ENCODE results near the gene GNE. TPM values are rescaled to one million over a fixed set of nuclear protein-coding genes. Genes with fewer than 3 reads are reported as not detected.

GNE gene
- total RNA-seq, 1 experiment from 2014 or later, result 8.4 TPM

DNA sequence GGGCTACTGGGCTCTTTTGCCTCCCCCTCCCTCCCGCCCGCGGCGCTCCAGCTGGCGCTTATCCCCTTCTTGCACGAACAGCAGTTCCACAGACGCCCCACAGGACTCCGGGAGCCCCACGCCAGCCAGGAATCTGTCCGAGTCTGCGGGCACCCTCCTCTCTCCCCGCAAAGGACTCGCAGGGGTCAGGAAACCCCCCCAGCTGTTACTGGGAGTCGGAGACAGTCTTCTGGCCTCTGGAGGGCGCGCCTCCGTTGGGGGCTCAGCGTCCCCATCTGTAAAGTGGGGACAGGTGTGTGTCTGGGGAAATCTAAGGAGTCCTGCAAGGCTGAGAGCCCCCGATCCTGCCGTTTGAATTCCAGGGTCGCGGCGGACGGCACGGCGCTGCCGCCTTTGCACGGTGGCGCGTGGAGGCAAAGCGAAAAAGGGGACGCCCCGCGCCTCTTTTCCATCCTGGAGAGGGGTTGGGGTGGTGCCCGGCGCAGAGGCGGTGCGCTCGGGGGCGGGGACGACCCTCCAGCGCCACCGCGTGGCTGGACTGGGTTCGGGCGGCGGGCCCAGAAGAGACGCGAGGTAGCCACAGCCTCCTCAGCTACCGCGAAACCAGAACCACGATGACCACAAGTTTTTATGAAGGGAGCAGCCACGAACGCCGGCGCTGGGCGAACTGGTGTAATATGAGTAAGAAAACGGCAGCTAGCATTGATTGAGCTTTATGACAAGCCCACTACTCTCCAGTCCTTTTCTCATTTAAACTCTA lies 91.9 kb downstream of the GNE start:
- CTCF ChIA-PET, result interaction anchor here (0.8 to 3.5 kb wide), 8 partner anchors 15 to 158 kb away, joined by 3 to 36 read pairs (median 4); partner anchors contain the start of gene CLTA
- intact Hi-C loops (cut with micrococcal nuclease), result loop anchor here (1.0 to 5.0 kb wide), 3 partner anchors 63 to 209 kb away; partner anchors contain the start of gene OR2S2

More for the DNA sequence above, 91.9 kb downstream of the GNE start:
- Histone ChIP-seq H3K27me3 (ENCODE audit: insufficient read depth, low read length) (no peaks in the 10 kb centered on the region), H3K36me3 (ENCODE audit: control insufficient read depth in 1 of 2, insufficient read depth in 2 of 2, low read length in 2 of 2) (no peaks in the 10 kb centered on the region), H3K4me2 (ENCODE audit: low read length) (peak overlapping the region; percentile 72), H3K27ac (ENCODE audit: low read depth, low read length) (no peak overlapping the region), H4K20me1 (ENCODE audit: insufficient read depth) (no peaks in the 10 kb centered on the region), H3K4me1 (ENCODE audit: control insufficient read depth in 1 of 2, insufficient read depth in 2 of 2, low read length in 2 of 2) (peaks cover 0 to 10% of the 10 kb centered on the region in 2 experiments; a peak in 1 of 4 replicates), H3K79me2 (ENCODE audit: insufficient read depth, low read length) (no peaks in the 10 kb centered on the region), H3K9me2 (ENCODE audit: insufficient read depth) (no peaks in the 10 kb centered on the region), H3K4me3 (replicated peaks in 1 of 2; ENCODE audit: low read depth in 1 of 2, low read length in 2 of 2) (peak overlapping the region; percentile 33 to 39), H3K9ac (ENCODE audit: low read length) (no peak overlapping the region; the same call in 1 of the 2 replicates), H3K9me3 (ENCODE audit: control insufficient read depth in 1 of 2, insufficient read depth in 1 of 2, low read depth in 1 of 2, low read length in 2 of 2) (no peaks in the 10 kb centered on the region), H2AFZ (ENCODE audit: low read depth, low read length, poor library complexity, severe bottlenecking) (no peak overlapping the region)
- ATAC-seq (peak; percentile 98), DNase-seq (ENCODE audit: low read depth, low spot score) (peak; percentile 79)
- ChIA-PET RAD21 (ENCODE audit: low non-redundant PET in 1 of 2, low total read pairs in 2 of 2, uncharacterized antibody in 2 of 2, unreplicated experiment in 2 of 2) (interaction anchor here in 1 of 2 experiments (1.1 kb wide), 1 partner anchor 63 kb away, joined by 4 read pairs; no protein-coding TSS in a partner anchor), POLR2A (interaction anchor here (0.6 kb wide), 1 partner anchor 9 kb away, joined by 4 read pairs; no protein-coding TSS in a partner anchor)
- TF ChIP-seq, protein P1, sequence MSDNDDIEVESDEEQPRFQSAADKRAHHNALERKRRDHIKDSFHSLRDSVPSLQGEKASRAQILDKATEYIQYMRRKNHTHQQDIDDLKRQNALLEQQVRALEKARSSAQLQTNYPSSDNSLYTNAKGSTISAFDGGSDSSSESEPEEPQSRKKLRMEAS (IDR thresholded peaks at IDR 0.05), result peak; percentile 51; the same call in 1 of the 2 replicates
- TF ChIP-seq CEBPB (IDR thresholded peaks at IDR 0.05; ENCODE audit: low read depth) (no peak), TCF7L2 (IDR thresholded peaks at IDR 0.05; ENCODE audit: borderline replicate concordance, extremely low read depth, insufficient read depth, insufficient read length) (peak; percentile 14), RAD21 (IDR thresholded peaks at IDR 0.05; ENCODE audit: low read depth) (peak; percentile 83), YY1 (IDR thresholded peaks at IDR 0.05; ENCODE audit: extremely low read depth, insufficient replicate concordance, low read depth, low read length) (peak; percentile 1), EGR1 (IDR thresholded peaks at IDR 0.05; ENCODE audit: low read depth) (peak; percentile 41; the same call in 1 of the 2 replicates)
- TF ChIP-seq, protein P2, sequence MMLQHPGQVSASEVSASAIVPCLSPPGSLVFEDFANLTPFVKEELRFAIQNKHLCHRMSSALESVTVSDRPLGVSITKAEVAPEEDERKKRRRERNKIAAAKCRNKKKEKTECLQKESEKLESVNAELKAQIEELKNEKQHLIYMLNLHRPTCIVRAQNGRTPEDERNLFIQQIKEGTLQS (IDR thresholded peaks at IDR 0.05), result no peak
- TF ChIP-seq, protein P3, sequence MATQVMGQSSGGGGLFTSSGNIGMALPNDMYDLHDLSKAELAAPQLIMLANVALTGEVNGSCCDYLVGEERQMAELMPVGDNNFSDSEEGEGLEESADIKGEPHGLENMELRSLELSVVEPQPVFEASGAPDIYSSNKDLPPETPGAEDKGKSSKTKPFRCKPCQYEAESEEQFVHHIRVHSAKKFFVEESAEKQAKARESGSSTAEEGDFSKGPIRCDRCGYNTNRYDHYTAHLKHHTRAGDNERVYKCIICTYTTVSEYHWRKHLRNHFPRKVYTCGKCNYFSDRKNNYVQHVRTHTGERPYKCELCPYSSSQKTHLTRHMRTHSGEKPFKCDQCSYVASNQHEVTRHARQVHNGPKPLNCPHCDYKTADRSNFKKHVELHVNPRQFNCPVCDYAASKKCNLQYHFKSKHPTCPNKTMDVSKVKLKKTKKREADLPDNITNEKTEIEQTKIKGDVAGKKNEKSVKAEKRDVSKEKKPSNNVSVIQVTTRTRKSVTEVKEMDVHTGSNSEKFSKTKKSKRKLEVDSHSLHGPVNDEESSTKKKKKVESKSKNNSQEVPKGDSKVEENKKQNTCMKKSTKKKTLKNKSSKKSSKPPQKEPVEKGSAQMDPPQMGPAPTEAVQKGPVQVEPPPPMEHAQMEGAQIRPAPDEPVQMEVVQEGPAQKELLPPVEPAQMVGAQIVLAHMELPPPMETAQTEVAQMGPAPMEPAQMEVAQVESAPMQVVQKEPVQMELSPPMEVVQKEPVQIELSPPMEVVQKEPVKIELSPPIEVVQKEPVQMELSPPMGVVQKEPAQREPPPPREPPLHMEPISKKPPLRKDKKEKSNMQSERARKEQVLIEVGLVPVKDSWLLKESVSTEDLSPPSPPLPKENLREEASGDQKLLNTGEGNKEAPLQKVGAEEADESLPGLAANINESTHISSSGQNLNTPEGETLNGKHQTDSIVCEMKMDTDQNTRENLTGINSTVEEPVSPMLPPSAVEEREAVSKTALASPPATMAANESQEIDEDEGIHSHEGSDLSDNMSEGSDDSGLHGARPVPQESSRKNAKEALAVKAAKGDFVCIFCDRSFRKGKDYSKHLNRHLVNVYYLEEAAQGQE (IDR thresholded peaks at IDR 0.05; ENCODE audit: low read depth), result no peak
- TF ChIP-seq, protein P4, sequence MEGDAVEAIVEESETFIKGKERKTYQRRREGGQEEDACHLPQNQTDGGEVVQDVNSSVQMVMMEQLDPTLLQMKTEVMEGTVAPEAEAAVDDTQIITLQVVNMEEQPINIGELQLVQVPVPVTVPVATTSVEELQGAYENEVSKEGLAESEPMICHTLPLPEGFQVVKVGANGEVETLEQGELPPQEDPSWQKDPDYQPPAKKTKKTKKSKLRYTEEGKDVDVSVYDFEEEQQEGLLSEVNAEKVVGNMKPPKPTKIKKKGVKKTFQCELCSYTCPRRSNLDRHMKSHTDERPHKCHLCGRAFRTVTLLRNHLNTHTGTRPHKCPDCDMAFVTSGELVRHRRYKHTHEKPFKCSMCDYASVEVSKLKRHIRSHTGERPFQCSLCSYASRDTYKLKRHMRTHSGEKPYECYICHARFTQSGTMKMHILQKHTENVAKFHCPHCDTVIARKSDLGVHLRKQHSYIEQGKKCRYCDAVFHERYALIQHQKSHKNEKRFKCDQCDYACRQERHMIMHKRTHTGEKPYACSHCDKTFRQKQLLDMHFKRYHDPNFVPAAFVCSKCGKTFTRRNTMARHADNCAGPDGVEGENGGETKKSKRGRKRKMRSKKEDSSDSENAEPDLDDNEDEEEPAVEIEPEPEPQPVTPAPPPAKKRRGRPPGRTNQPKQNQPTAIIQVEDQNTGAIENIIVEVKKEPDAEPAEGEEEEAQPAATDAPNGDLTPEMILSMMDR (IDR thresholded peaks at IDR 0.05 in 2 of 3, conservative IDR thresholded peaks at IDR 0.05 in 1 of 3; ENCODE audit: borderline replicate concordance in 1 of 3, insufficient read depth in 1 of 3, low read depth in 2 of 3, low read length in 2 of 3), result peak; percentile 84 to 89 (median 85)
- no TSS peak for BruUV-seq (replicated peaks)
